NCI-H2029 (cell line): ENCODE data around the gene ST8SIA2.

Experiments
- DNase-seq: peaks from one replicate; lab custom pipeline; 2025; lab: John Stamatoyannopoulos, UW

The ST8SIA2 gene

GRCh38 chr15:92393071-92393979, at the start of gene ST8SIA2:
ST8SIA2 (plus strand) TSS chr15:92393881; CDS start chr15:92394065, 184 bp downstream.
- no peak for DNase-seq

DNA sequence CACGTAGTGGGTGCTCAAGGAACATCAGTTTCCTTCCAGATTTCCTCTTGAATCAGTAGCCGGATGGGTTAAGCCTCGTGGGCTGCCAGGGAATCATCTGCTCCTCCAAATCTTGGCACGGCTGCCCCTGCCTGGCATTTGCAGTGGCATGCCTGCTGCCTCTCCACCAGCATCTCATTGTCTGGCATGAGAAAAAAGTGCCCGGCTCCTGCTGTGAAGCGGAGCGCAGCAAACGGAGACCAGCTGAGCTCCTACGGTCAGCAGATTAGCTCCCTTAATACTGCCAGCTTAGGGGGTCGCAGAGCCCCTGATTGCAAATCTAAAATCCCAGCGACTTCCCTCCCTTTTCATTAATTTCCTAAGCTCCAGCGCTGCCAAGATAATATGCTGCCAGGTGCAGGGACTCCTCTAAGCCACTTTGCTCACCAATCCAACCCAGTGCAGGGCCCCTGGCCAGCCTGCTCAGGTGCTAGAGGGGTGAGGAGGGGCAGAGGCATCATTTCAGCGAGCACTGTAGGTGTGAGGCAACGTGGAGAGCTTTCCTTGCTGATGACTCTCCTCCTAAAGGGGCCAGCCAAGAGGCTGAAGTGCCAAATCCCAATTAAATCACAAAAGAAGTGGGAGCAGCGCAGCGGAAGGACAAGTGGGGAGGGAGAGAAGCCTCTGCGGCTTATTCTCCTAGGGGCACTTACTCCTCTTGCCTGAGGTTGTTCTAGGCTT, 49.6 kb upstream of the ST8SIA2 start:
- DNase-seq: peak; percentile 18

GRCh38 chr15:92346063-92346462, 47.6 kb upstream of the ST8SIA2 start:
- DNase-seq: no peak

GRCh38 chr15:92355307-92355706, 38.4 kb upstream of the ST8SIA2 start:
- DNase-seq: no peak

DNA sequence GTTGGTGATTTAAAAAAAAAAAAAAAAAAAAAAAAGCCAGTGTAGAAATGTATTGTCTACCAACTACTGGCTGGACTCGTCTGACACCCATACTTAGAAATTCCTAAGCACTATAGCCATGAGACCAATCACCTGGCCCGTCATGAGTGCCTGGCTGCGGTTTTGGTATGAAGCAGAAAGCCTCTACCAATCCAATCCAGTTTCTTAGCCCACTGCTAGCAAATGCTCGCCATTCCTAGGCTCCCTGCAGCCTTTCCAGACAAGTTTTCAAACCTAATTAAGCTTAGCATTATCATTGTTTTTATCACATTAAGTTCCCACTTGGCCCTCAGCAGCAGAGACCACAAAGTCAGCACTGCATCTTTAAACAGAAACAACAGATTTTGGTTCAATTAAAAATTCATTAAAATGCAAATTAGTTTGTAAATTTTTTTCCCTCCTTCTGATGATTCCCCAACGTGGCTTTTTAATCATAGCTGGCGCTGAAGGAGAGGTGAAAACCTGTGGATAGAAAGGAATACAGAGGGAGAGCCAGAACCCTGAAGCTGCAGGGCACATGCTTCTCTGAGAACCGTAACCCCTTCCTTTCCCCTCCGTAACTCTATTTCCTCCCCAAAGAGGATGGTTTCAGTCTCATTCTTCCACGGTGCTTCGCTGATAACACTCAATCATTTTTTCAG, 32.2 kb upstream of the ST8SIA2 start:
- no peak for DNase-seq

DNA sequence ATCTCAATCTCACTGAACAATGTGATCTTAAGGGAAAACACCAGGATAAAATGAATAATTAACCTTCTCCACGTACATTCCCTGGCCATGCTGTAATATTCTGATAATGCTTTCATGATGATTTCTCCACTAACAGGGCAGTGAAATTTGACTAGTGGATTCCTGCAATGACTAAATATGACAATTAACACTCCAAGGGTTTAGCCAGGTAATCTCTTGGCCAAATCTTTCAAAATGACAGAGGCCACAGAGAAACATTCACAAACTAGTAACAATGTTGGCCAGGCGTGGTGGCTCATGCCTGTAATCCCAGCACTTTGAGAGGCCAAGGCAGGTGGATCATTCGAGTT, 31.7 kb upstream of the ST8SIA2 start:
- DNase-seq: no peak

DNA sequence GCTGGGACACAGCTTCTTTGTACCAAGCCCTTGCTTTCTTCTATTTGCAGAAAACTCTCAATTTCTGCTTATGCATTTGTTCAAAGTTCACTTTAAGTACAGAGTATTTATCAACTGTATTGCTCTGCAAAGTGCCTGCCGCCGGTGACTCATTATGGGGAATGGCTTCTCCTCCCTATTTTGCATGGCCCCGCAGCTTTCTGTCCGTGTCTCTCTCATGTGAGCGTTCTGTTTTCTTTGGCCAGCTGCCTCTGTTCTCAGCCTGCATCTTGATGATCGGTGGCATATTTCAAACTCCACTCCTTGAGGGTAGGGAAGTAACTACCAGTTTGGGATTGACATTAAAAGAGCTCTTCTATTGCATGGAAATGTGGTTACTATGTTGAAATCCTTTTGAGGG, 28.6 kb upstream of the ST8SIA2 start:
- DNase-seq: no peak

GRCh38 chr15:92365906-92366305, 27.8 kb upstream of the ST8SIA2 start:
- DNase-seq: no peak

DNA sequence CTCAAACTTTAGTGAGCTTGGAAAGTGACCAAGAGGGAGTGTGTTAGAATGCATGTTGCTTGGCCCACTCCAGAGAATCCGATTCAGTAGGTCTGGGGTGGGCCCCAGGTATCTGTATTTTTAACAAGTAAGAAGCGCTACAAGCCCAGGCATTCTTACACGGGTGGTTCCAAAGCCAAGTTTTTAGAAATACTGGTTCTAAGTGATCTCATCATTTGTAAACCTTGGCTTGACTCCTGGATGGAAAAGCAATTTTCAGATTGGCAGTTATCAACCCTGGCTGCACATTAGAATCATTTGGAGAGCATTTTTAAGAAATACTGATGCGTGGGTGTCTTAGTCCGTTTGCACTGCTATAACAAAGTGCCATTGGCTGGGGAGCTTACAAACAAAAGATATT, 27.3 kb upstream of the ST8SIA2 start:
- DNase-seq: no peak

- DNase-seq: no peak
Measured at GRCh38 chr15:92375057-92375456, 18.6 kb upstream of the ST8SIA2 start.

GRCh38 chr15:92376109-92376508, 17.6 kb upstream of the ST8SIA2 start:
- no peak for DNase-seq

GRCh38 chr15:92377083-92377789, 16.4 kb upstream of the ST8SIA2 start:
- no peak for DNase-seq

- DNase-seq: no peak
Measured at GRCh38 chr15:92383519-92384324, 10.0 kb upstream of the ST8SIA2 start.

DNA sequence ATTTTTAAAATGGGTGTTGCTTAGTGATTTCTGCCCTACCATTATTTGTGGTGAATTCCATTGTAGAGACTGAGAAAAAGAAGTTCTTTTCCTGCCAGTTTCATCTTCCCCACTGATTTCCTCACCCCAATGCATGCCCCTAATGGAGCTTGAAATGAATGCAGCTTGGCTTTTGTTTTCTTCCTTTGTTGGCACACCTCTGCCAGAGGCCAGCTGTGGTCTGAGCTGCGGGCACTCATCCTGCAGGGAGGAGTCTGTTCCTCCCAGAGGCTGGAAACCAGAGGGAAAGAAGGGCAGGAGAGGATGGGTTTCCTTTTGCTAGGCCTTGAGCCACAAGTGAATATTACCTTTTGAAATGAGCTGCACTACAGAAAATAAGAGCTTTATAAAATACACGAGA, 9.3 kb upstream of the ST8SIA2 start:
- no peak for DNase-seq

- DNase-seq: no peak
Measured at GRCh38 chr15:92385096-92385495, 8.6 kb upstream of the ST8SIA2 start.

DNA sequence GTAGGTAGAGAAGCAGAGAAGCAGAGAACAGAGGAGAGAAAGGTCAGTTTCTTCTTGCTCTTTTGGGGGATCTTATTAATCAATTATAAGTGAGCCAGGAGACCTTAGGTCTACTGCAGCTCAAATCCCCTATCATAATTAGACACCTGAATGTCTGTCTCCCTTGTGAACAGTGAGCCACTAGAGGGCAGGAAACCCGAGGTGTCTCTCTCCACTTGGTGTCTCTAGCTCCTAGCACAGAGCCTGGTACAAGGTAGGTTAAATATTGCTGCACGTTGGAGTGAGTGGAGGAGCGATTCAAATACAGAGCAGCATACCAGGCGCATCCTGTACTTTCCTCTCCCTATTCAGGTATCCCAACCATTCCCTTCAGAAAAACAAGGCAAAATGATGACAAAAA, 2.0 kb upstream of the ST8SIA2 start:
- peak; percentile 8 for DNase-seq

DNA sequence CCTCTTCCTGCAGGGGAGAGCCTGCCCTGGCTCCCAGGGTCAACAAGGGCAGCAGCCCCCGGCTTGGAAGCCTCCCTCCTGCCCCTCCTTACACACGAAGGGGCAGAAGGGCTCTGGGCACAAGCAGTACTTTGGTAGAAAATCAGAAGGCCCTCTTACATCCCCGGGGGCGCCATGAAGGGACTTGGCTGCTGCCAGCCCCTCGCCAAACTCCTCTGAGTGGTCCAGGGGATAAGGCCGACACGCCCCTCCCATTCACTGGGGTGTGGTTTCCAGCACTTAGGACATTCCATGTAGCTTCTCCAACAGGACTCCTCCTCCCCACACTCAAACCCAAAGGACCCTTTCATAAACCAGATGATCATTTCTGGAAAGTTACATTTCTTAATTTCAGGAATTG, 1.2 kb upstream of the ST8SIA2 start:
- no peak for DNase-seq

GRCh38 chr15:92393980-92394308, 263 bp downstream of the ST8SIA2 start:
- DNase-seq: no peak

DNA sequence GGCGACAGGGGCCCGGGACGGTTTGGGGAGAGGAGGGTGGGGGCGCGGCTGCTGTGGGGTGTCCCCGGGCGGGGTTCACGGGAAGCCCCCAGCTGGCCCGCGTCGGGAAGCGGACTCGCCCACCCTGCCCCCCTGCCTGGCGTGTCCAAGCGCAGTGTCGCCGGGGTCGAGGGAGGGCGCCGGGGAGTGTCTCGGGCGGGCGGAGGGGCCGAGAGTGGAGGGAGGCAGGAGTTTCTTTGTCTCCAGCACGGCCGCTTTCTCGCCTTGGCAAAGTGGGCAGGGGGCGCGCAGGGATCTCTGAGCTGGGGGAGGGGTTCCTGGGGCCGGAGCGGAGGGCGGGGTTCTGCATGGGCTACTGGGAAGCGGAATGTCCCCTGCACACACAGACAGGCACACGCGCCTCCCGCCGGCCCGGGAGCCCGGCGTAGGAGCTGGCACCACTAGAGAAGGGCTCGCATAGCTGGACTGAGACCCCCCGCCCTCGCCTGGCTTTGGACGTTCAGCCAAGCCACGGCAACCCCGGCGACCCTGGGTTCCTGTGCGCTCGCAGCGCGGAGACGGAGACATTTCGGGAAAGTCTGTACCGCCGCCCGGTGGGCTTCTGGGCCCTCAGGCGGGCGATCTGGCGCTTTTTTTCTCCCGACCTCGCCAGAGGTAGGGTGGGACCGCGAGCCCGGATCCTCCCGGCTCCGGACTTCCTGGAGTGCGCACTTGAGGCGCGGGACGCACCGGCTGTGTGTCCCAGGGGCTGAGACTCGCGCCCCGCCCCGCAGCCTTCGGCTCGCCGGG, 822 bp downstream of the ST8SIA2 start:
- DNase-seq: no peak

DNA sequence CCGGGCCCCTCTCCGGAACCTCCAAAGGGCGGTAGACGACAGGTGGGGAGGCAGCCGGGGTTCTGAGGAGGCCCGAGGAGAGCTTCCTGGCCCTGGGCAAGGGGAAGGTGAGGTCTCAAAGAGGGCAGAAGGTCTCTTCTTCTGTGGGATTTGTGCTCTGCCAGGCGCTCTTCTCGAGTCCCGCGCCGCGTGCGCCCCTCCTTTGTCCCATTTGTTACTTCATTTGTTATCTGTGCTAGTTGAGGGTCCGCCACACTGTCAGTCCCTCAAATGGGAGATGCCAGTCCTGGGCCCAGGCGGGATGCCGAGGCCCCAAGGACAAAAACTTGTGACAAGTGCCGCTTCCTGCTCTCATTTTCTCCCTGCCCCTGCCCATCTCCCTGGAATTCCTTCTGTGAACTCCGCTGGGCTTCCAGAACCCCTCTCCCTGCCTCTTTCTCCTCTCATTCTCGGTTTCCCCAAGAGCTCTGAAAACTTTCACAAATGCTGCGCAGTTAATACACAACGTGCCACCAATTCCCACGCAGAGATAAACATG, 1.5 kb downstream of the ST8SIA2 start:
- DNase-seq: no peak
